KOPT-K1 (cell line): ENCODE data around the gene KLF13.

Source experiments
- H3K27ac ChIP-seq: fragments of 200-600 bp; sonication (generic); 2 replicates; pipeline ENCODE4 v1.5.1; 2016; ENCODE audit warnings: antibody characterized with exemption, mild to moderate bottlenecking, low read depth, low read length; ENCODE audit not compliant: poor library complexity, severe bottlenecking
- H3K36me3 ChIP-seq: fragments of 200-600 bp; sonication (generic); 2 replicates; pipeline ENCODE4 v1.5.1; 2017; ENCODE audit warnings: antibody characterized with exemption, mild to moderate bottlenecking, low read length, moderate library complexity; ENCODE audit not compliant: insufficient read depth
- H3K9me3 ChIP-seq: fragments of 200-600 bp; sonication (generic); 2 replicates; pipeline ENCODE4 v1.5.1; 2017; ENCODE audit warnings: antibody characterized with exemption, low read length, mild to moderate bottlenecking; ENCODE audit not compliant: insufficient read depth, poor library complexity, severe bottlenecking

The KLF13 gene

GRCh38 chr15:31326156-31326874 lies at the start of gene KLF13:
TSS of gene KLF13 (plus strand) at chr15:31326835. CDS start at chr15:31327213, 378 bp downstream.
- peaks cover 12% of the 10 kb centered on the region for H3K36me3 ChIP-seq
- H3K9me3 ChIP-seq, result peaks cover 2% of the 10 kb centered on the region
- peak within 1 kb of the TSS; percentile 98 for H3K27ac ChIP-seq

- no peaks in the 10 kb centered on the region for H3K36me3 ChIP-seq
- no peak overlapping the region for H3K27ac ChIP-seq
- H3K9me3 ChIP-seq, result no peaks in the 10 kb centered on the region
Measured at GRCh38 chr15:31277335-31278060, 49.1 kb upstream of the KLF13 start.

GRCh38 chr15:31278061-31278445 lies 48.6 kb upstream of the KLF13 start:
- no peaks in the 10 kb centered on the region for H3K36me3 ChIP-seq
- H3K27ac ChIP-seq, result no peak overlapping the region
- H3K9me3 ChIP-seq, result no peaks in the 10 kb centered on the region

GRCh38 chr15:31278544-31279220 lies 48.0 kb upstream of the KLF13 start:
- no peaks in the 10 kb centered on the region for H3K9me3 ChIP-seq
- H3K36me3 ChIP-seq, result no peaks in the 10 kb centered on the region
- H3K27ac ChIP-seq, result no peak overlapping the region

GRCh38 chr15:31279221-31280045 lies 47.2 kb upstream of the KLF13 start:
- H3K9me3 ChIP-seq, result no peaks in the 10 kb centered on the region
- no peak overlapping the region for H3K27ac ChIP-seq
- H3K36me3 ChIP-seq, result no peaks in the 10 kb centered on the region

- Histone ChIP-seq H3K27ac (no peak overlapping the region), H3K9me3 (no peaks in the 10 kb centered on the region), H3K36me3 (no peaks in the 10 kb centered on the region)
Measured at GRCh38 chr15:31280046-31280830, 46.4 kb upstream of the KLF13 start.

GRCh38 chr15:31280831-31281216 lies 45.8 kb upstream of the KLF13 start:
- Histone ChIP-seq H3K36me3 (no peaks in the 10 kb centered on the region), H3K27ac (no peak overlapping the region), H3K9me3 (no peaks in the 10 kb centered on the region)

- H3K27ac ChIP-seq, result no peak overlapping the region
- no peaks in the 10 kb centered on the region for H3K36me3 ChIP-seq
- peaks cover 6% of the 10 kb centered on the region for H3K9me3 ChIP-seq
Measured at GRCh38 chr15:31283043-31283442, 43.6 kb upstream of the KLF13 start.

- Histone ChIP-seq H3K27ac (no peak overlapping the region), H3K36me3 (no peaks in the 10 kb centered on the region), H3K9me3 (peaks cover 9% of the 10 kb centered on the region)
Measured at GRCh38 chr15:31285772-31286261, 40.8 kb upstream of the KLF13 start.

- no peaks in the 10 kb centered on the region for H3K36me3 ChIP-seq
- peaks cover 9% of the 10 kb centered on the region for H3K9me3 ChIP-seq
- no peak overlapping the region for H3K27ac ChIP-seq
Measured at GRCh38 chr15:31291048-31291578, 35.5 kb upstream of the KLF13 start.

- Histone ChIP-seq H3K27ac (no peak overlapping the region), H3K36me3 (no peaks in the 10 kb centered on the region), H3K9me3 (peaks cover 9% of the 10 kb centered on the region)
Measured at GRCh38 chr15:31292391-31293015, 34.1 kb upstream of the KLF13 start.

GRCh38 chr15:31293655-31294054 lies 33.0 kb upstream of the KLF13 start:
- no peaks in the 10 kb centered on the region for H3K36me3 ChIP-seq
- no peaks in the 10 kb centered on the region for H3K9me3 ChIP-seq
- no peak overlapping the region for H3K27ac ChIP-seq

- no peak overlapping the region for H3K27ac ChIP-seq
Measured at GRCh38 chr15:31294067-31294466, 32.6 kb upstream of the KLF13 start.

More at GRCh38 chr15:31294067-31294466, 32.6 kb upstream of the KLF13 start:
- H3K36me3 ChIP-seq, result no peaks in the 10 kb centered on the region
- no peaks in the 10 kb centered on the region for H3K9me3 ChIP-seq
